ENCODE results near the gene DIP2A.
"Not testable (repeated sequence)": the region's sequence is repeated elsewhere in the genome, so short reads cannot be mapped to it uniquely, and the experiment has no call there.

Gene DIP2A

DNA sequence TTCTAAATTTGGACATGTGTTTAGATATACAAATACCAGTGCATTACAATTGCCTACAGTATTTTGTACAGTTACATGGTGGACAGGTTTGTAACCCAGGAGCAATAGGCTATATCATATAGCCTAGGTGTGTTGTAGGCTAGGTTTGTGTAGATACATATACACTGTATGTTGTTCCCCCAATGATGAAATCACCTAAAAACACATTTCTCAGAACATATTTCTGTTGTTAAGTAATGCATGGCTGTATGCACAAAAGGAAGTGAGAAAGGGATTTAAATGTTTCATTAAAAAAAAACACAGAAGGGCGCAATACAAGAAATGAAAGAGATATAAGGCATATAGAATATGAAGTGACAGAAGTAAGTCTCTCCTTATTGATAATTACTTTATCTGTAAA lies 114.2 kb downstream of the DIP2A start:
- TF ChIP-seq, protein P1, sequence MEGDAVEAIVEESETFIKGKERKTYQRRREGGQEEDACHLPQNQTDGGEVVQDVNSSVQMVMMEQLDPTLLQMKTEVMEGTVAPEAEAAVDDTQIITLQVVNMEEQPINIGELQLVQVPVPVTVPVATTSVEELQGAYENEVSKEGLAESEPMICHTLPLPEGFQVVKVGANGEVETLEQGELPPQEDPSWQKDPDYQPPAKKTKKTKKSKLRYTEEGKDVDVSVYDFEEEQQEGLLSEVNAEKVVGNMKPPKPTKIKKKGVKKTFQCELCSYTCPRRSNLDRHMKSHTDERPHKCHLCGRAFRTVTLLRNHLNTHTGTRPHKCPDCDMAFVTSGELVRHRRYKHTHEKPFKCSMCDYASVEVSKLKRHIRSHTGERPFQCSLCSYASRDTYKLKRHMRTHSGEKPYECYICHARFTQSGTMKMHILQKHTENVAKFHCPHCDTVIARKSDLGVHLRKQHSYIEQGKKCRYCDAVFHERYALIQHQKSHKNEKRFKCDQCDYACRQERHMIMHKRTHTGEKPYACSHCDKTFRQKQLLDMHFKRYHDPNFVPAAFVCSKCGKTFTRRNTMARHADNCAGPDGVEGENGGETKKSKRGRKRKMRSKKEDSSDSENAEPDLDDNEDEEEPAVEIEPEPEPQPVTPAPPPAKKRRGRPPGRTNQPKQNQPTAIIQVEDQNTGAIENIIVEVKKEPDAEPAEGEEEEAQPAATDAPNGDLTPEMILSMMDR (IDR thresholded peaks at IDR 0.05; ENCODE audit: low read depth, low read length, poor library complexity, severe bottlenecking), result no peak
- TF ChIP-seq EZH2phosphoT487 (IDR thresholded peaks at IDR 0.05; ENCODE audit: borderline replicate concordance, low read length), result no peak

DNA sequence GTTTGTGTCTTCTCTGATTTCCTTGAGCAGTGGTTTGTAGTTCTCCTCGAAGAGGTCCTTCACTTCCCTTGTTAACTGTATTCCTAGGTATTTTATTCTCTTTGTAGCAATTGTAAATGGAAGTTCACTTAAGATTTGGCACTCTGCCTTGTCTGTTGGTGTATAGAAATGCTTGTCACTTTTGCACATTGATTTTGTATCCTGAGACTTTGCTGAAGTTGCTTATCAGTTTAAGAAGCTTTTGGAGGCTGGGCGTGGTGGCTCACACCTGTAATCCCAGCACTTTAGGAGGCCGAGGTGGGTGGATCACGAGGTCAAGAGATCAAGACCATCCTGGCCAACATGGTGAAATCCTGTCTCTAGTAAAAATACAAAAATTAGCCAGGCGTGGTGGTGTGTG lies 119.1 kb downstream of the DIP2A start:
- H3K9me2 ChIP-seq (replicated peaks; ENCODE audit: control insufficient read depth, low read length); H4K20me1 ChIP-seq (ENCODE audit: control insufficient read depth, insufficient read depth, low read depth, low read length); H3K4me1 ChIP-seq (ENCODE audit: control insufficient read depth, low read length); H3K4me2 ChIP-seq (ENCODE audit: low read length); H3K9me3 ChIP-seq (ENCODE audit: control insufficient read depth, insufficient read depth, low read length); H3F3A ChIP-seq (ENCODE audit: control insufficient read depth, insufficient read depth); H3K27me3 ChIP-seq (ENCODE audit: control insufficient read depth, low read length); H3K4me3 ChIP-seq (ENCODE audit: low read length); H3K27ac ChIP-seq (ENCODE audit: low read depth, low read length); H3K79me2 ChIP-seq (ENCODE audit: control insufficient read depth, low read length); H3K36me3 ChIP-seq (ENCODE audit: control insufficient read depth, low read length): not testable (repeated sequence)

More for the DNA sequence above, 114.2 kb downstream of the DIP2A start:
- Histone ChIP-seq H3K27ac (ENCODE audit: low read depth, low read length) (no peak overlapping the region), H3K4me2 (ENCODE audit: low read length) (no peak overlapping the region), H3K4me1 (ENCODE audit: control insufficient read depth, low read length) (no peaks in the 10 kb centered on the region), H3K9me2 (replicated peaks; ENCODE audit: control insufficient read depth, low read length) (no peaks in the 10 kb centered on the region), H3K79me2 (ENCODE audit: control insufficient read depth, low read length) (no peaks in the 10 kb centered on the region), H3K27me3 (ENCODE audit: control insufficient read depth, low read length) (no peaks in the 10 kb centered on the region), H3K4me3 (ENCODE audit: low read length) (no peak overlapping the region), H4K20me1 (ENCODE audit: control insufficient read depth, insufficient read depth, low read depth, low read length) (no peaks in the 10 kb centered on the region), H3F3A (ENCODE audit: control insufficient read depth, insufficient read depth) (no peaks in the 10 kb centered on the region), H3K36me3 (ENCODE audit: control insufficient read depth, low read length) (peaks cover 17% of the 10 kb centered on the region), H3K9me3 (ENCODE audit: control insufficient read depth, insufficient read depth, low read length) (no peaks in the 10 kb centered on the region)

DNA sequence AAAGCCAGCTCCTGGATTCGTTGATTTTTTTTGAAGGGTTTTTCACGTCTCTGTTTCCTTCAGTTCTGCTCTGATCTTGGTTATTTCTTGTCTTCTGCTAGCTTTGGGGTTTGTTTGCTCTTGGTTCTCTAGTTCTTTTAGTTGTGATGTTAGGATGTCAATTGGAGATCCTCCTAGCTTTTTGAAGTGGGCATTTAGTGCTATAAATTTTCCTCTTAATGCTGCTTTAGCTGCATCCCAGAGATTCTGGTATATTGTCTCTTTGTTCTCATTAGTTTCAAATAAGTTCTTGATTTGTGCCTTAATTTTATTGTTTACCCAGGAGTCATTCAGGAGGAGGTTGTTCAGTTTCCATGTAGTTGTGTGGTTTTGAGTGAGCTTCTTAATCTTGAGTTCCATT lies 120.7 kb downstream of the DIP2A start:
- H3K4me3 ChIP-seq (ENCODE audit: low read length); H3K79me2 ChIP-seq (ENCODE audit: control insufficient read depth, low read length); H3K27ac ChIP-seq (ENCODE audit: low read depth, low read length); H3F3A ChIP-seq (ENCODE audit: control insufficient read depth, insufficient read depth); H3K27me3 ChIP-seq (ENCODE audit: control insufficient read depth, low read length); H4K20me1 ChIP-seq (ENCODE audit: control insufficient read depth, insufficient read depth, low read depth, low read length); H3K9me2 ChIP-seq (replicated peaks; ENCODE audit: control insufficient read depth, low read length); H3K36me3 ChIP-seq (ENCODE audit: control insufficient read depth, low read length); H3K4me1 ChIP-seq (ENCODE audit: control insufficient read depth, low read length); H3K4me2 ChIP-seq (ENCODE audit: low read length); H3K9me3 ChIP-seq (ENCODE audit: control insufficient read depth, insufficient read depth, low read length): not testable (repeated sequence)

DNA sequence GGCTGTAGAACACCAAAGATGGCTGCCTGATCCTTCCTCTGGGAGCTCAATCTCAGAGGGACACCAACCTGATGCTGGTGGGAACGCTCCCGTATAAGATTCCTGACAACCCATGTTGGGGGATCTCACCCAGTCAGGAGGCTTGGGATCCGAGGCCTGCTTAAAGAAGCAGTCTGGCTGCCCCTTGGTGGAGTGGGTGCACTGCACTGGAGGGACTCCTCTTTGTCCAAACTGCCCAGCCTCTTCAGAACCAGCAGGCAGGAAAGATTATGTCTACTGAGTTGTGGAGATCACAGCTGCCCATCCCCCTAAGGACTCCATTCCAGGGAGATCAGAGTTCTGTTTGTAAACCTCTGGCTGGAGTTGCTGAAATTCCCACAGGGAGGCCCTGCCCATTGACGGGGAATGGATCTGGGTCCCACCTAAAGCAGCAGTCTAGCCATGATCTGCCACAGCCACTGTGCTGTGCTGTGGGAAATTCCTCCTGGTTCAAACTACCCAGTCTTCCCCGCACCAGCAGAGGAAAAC lies 123.2 kb downstream of the DIP2A start:
- Histone ChIP-seq H3K9me3 (ENCODE audit: control insufficient read depth, insufficient read depth, low read length) (peaks cover 4% of the 10 kb centered on the region; the same call in 1 of the 2 replicates), H3K27ac (ENCODE audit: low read depth, low read length) (no peak overlapping the region), H3K27me3 (ENCODE audit: control insufficient read depth, low read length) (peaks cover 4% of the 10 kb centered on the region; the same call in 1 of the 2 replicates), H3K9me2 (replicated peaks; ENCODE audit: control insufficient read depth, low read length) (no peaks in the 10 kb centered on the region), H4K20me1 (ENCODE audit: control insufficient read depth, insufficient read depth, low read depth, low read length) (no peaks in the 10 kb centered on the region), H3F3A (ENCODE audit: control insufficient read depth, insufficient read depth) (no peaks in the 10 kb centered on the region), H3K4me2 (ENCODE audit: low read length) (no peak overlapping the region), H3K79me2 (ENCODE audit: control insufficient read depth, low read length) (no peaks in the 10 kb centered on the region), H3K4me1 (ENCODE audit: control insufficient read depth, low read length) (peaks cover 10% of the 10 kb centered on the region), H3K4me3 (ENCODE audit: low read length) (no peak overlapping the region), H3K36me3 (ENCODE audit: control insufficient read depth, low read length) (no peaks in the 10 kb centered on the region)
- TF ChIP-seq, protein P1 (IDR thresholded peaks at IDR 0.05; ENCODE audit: low read depth, low read length, poor library complexity, severe bottlenecking), result no peak
